Measurements from ENCODE around the gene KATNAL1.
"Not testable (repeated sequence)": the region's sequence is repeated elsewhere in the genome, so short reads cannot be mapped to it uniquely, and the experiment has no call there.

The KATNAL1 gene

DNA sequence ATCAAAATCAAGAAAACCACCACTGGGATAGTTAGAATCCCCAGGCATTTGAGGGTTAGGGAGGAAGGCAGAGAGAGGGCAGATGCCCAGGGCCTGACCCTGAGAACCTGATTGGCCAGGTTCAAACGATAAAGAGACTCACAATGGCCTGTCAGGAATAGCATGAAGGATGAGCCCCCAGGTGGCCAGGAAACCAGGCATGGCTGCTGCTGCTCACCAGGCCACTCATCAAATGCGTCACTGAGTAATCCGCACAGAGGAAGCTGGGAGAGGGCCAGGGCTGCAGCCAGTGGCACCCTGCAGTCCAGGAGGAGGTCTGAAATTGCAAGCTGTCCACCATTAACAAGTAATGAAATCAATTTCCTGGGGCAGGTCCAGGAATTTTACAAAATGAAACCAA is 111.3 kb downstream of the KATNAL1 start:
- no peak for DNase-seq

DNA sequence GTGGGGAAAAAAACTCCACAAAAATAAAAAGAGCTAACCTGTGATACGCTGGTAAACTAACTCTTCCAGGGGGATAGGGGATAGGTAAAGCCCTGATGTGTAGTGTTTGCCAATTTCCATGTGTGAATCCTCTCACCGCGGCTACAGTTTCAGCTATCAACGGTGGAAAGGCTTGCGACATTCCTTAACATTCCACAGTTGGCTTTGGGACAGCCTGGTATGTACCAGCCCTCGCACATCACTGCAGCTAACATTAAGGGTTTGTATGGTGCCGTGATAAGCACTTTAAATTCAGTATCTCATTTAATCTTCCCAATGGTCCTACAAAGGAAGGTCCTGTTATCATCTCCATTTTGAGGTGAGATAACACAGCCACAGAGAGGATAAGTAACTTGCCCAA is 112.4 kb downstream of the KATNAL1 start:
- DNase-seq, result no peak

DNA sequence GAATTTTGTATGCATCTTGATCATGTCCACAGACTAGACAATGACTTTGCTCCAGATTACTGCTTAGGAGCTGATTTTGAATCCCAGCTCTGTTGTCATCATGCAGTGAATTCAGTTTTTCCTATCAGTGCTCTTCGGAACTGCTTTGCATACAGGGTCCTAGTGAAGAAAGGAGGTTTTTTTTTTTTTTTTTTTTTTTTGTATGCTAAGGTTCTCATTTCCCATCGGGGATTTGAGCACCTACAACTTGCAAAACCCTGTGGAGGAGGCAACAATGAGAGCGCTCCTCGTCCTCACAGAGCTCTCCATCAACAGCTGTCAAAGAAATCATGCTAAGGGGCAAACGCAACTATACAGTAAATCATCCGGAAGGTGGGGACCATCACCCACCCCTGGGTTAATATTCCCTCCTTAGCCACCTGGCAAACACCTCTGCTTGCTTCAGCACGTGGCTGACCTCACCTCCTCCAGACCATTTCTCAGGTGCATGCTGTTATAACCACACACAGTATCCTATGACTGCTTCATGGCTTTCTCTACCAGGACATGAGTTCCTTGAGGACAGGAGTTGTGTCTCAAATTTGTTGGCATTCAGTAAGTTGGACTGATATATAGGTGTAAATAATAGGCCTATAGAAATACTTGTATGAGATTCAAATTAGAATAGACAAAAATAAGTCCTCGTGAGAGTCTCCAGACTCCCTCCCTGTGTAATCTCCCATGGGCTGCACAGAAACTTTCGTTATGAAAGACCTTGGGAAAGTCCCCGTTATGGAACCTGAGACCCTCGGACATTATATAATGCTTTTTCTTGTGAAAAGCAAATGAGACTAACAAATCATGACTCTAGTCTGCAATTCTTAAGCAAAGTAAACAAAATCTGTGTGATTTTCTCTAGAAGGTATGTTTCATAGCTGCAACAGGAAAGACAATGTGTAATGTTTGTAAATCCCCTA is 113.8 kb downstream of the KATNAL1 start:
- DNase-seq, result no peak

DNA sequence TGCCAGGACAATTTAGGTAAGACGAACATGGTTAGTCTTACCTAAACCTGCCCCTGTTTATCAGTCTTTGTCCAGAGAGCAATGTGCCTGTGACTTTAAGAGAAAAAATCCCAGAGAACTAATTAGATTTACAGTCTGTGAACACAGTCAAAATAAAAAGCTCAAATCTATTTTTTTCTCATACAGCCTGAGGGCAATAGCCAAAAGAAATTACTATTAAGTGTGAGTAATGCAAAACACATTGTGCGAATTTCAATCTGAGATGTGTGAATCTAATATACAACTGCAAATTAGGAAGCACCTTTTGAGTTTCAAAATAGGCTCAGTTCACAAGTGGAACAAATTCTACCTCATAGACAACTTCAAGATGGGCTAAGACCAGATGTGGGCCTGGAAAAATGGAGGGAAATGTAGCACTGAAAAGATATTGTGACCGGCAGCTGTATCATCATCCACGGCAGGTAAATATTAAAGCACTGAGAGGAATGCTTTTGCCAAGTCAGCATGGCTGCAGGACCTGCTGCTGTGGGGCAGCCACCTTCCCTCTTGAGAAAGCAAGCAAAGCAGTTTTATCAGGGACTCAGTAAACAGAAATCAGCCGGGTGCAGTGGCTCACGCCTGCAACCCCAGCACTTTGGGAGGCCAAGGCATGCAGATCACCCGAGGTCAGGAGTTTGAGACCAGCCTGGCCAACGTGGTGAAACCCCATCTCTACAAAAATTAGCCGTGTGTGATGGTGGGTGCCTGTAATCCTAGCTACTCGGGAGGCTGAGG is 114.8 kb downstream of the KATNAL1 start:
- no peak for DNase-seq

DNA sequence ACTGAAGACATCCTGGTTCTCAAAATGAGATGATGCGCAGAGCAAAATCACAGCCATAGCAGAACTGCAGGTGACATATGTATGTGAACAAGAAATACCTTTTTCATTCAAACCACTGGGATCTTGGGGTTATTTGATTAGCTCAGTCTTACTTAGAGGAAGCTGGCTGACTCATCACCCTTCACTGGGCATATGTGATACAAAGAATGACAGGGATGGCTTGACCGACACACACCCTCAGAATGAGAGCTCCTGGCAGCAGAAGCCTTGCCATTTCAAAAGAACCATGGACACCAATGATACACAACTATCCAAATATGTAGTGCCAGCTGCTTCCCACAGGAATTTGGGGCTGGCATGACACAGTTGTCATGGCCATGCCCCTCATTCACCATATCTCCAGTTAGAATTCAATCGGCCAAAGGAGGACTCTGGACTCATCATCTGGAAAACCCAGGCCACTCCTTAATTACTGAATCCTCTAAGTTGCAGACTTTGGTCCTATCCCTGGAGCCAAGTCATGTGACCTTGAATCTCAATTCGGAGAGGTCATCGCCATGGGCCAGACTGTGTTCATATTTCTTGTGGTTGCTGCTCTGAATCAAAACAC is 115.8 kb downstream of the KATNAL1 start:
- no peak for DNase-seq

DNA sequence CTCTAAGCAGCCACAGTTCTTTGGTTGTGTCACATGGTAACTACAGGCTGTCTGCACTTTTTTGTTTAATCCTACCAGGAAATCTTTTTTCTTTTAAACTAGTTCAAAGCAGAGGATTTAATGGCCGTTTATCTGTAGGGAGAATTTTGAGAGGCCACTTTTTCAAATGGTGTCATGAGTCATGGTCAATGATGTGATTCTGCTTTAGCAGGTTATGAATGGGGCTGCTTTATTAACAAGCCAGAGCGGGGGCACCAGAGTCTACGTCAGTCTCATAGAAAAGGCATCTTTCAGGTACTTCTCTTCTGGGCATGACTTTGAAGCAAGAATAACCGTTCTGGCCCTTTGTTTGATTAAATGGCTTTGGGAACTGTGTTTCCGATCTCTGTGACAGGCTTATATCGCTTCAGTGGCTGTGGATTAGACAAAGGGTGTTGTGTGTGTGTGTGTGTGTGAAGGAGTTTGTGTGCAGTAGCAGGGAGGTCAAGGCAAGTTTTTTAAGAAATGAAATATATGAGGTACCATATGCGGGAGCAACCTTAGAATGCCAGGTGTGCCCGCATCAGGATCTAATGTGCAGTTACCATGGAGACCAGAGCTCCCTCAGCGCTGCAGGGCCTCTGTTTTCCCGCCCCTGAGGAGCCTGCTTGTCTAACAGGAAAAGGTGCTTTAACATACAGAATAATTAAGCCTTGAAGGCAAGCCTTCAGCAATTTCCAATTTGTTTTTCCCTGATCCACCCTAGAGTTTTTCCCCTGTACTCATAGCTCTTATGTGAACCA is 120.5 kb downstream of the KATNAL1 start:
- no peak for DNase-seq

DNA sequence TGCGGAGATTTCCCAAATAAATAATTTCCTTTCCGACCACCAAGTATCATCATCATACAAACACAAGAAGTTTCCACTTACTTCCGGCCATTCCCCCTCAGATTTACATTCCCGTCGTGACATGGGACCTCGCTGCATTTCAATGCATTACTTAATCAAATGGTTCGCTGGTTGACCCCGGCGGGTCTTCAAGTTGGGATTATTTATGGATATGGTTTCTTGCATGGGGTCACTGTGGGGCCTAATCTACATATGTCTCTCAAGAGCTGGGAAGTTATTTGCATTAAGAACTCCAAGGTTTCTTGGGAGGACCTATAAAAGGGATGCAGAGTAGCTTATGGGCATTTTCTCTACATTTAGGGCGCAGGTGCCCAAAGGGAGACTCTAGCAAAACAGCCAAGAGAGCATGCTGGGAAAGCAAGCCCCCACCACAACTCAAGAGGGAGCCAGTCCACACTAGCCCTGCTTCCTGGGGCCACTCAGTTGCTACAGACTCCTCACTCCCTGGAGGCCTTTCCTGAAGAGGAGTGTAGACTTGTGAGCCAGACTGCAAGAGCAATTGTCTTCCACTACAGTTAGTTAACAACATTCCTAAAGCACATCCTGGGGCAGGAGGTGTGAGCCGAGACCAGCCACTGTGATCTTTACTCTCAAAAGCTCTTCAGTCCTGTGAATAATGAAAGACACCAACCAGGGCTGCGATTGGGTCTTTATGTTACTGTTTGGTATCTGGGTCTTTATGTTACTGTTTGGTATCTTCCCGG is 125.3 kb downstream of the KATNAL1 start:
- no peak for DNase-seq

DNA sequence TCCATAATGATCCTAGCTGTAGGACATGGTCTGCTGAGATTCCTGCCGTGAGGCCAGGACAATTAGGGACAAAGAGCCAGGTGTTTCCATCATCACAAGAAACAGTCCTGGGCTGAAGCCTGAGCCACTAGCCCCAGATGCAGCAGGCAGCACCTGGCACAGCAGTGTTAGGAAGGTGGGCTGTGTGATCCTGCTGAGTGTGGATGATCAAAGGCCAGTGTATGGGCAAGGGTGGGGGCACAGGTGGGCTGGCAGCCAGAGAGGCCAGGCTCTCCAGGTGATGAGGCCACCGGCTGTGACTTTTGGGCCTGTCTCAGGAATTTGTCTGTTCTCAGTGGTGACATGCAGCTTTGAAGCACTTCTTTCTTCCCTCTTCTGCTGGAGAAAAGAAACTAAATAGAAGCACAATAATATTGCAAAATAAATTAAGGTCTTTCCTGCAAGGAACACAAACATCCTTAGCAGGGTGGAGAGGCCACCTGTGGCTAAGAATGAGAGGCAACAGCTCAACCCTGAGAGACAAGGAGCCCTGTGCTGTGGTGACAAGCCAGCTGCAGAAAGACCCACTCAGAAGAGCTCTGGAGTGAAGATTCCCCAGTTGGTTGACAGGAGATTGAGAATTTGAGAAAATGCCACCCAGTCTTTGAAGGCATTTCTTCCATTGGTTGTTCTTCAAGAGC is 127.6 kb downstream of the KATNAL1 start:
- DNase-seq, result no peak

DNA sequence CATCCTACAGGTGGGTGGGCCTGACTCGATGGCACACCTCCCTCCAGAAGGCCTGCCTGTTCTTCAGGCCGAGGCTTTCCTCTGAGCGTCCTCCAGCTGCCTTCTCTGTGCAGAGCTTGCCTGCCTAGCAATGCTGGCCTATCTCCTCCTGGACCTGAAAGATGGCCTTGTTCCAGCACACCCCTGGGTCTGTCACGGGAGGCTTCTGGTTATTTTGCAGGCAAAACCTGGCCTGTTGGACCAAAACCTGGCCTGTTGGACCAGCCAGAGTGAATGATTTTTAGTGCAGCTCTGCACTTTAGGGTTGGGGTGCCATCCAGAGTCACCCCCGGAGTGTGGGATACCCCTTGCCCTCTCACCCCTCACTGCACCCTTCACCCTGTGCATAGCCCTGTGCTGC is 128.4 kb downstream of the KATNAL1 start:
- DNase-seq, result no peak

DNA sequence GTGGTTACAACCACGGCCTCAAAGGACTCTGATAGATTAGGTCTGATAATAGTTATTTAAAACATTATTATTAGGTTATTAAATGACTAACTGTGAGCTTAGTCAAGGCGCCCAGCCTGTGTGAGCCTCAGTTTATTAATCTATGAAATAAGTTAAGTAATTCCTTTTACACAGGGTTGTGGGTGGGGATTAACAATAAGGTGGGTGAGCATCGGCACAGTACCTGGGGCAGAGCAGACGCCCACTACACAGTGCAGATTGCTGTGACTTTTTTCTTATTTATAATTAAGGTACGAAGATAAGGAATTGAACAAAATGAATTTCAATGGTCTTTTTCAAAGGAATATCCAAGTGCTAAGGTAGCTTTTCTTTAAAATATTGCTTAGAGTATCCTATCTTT is 132.2 kb downstream of the KATNAL1 start:
- no peak for DNase-seq

DNA sequence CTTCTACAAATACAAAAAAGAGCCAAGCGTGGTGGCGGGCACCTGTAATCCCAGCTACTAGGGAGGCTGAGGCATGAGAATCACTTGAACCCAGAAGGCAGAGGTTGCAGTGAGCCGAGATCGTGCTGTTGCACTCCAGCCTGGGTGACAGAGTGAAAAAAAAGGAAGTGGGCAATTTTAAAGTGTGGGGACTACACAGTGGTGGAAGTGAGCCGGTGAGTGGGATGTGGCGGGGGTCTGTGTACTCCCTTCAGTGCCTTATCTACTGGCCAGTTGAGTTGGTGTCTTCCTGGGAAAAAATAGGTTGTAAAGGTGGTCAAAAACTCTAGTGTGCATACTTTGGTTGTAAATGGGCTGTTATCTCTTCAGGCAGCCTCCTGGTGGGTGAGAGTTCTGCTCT is 133.1 kb downstream of the KATNAL1 start:
- DNase-seq, result not testable (repeated sequence)

DNA sequence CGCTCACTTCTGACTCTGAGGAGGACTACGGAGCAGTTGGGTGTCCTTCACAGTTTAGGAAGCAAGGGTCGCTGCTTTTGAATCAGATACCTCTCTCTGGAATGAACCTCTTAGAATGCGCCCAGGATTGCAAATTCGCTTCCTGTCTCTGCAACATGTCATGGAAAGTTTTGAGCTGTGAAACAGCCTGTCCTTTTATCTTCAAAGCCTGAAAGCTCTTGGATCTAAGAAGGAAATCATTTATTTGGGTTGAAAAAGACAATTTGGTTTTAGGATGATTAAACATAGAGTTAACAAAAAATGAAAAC is 134.1 kb downstream of the KATNAL1 start:
- no peak for DNase-seq

DNA sequence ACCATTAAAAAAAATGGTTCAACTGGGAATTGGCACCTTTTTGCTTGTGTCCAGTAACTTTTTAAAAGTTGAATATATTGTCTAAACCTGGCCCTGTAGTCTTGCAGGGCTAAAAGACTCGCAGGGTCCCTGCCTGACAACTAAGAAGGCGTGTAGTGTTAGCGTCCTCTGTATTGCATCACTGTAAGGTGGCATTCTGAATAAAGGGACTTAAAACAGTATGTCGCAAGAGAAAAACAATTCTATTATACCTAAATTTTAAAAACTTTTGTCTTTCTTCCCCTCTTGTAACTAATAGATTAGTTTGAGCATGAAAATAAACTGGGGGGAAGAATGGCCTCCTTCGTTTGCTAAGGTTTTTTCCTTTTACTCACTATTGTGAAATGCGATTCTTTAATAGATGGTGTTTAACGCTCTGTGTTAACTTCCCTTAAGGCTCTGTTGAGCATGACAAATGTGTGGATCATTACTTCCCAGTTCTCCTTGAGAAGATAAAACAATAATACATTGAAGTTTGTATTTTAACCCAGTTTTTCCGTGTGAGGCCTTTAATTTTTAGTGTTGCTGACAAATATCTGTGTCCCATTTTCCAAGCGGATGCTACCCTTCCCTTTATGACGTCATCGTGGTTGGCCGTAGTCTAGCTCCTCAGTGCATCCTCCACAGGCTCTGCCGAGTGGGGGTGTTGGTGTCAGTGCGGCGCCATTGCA is 134.6 kb downstream of the KATNAL1 start:
- DNase-seq, result no peak

DNA sequence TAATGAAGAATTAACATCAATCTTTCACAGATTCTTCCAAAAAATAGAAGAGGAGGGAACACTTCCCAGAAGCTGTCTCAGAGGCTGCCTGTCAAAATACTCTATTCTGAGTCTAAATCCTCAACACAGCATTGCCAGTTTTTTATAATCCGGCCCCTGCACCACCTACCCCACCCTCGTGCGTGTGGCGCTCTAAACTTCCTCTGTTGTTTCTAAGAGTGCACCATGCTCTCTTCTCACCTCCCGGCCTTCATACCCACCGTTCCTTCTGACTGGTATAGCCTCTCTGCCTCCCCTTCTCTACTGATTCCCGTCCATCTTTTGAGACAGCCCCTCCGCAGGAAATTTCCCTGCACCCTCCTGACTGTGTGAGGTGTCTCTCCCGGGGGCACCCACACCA is 136.8 kb downstream of the KATNAL1 start:
- DNase-seq, result no peak

DNA sequence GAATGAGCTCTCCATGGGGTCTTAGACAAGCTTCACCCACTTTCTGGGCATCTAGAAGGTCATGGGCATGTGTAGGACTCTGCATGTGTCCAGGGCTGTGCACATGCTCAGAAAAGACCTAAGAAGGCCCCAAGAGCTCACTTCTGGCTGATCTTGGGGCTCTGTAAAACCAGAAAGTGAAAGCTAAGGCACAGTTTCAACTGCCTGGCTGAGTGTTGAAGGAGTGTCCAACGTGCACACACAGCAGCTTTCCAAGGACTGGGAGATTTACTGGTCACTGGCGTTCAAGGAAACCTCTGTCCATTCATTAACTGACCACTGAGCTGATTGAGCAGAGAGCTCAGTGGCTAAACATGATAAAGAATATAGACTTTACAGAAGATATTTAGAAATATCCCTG is 137.9 kb downstream of the KATNAL1 start:
- no peak for DNase-seq

DNA sequence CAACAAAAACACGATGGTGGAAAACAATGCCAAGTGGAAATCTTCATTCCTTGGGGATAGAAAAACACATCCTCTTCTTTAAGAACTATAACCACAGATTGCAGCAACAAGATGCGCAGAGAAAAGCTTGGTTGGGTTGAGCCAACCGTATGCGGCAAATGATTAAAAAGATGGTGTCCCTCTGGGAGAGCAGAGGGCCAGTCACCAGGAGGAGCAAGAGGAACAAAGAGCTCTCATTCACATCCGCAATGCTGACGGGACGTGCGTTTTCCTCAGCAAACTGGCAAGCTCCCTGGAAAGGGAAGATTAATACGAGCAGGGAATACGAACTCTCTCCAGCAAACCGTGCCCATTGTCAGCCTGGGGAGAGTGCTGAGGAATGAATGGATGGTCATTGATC is 141.6 kb downstream of the KATNAL1 start:
- DNase-seq, result no peak

DNA sequence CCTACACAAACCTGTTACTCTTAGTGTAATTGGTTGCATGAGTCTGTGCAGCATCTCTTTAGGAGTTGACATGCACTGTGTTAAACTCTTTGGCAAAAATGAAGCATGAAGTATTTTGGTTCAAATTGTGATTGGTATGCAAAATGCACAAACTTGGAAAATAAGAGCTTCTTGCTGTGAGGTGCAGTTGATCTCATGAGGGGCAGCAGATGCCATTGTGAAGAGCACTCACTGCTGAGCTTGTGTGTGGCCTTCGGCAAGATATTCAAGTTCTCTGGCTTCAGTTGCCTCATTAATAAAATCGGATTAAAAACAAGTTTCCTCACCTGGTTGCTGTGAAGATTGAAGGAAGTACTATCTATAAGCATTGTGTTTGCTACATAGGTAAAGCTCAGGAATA is 142.3 kb downstream of the KATNAL1 start:
- no peak for DNase-seq

DNA sequence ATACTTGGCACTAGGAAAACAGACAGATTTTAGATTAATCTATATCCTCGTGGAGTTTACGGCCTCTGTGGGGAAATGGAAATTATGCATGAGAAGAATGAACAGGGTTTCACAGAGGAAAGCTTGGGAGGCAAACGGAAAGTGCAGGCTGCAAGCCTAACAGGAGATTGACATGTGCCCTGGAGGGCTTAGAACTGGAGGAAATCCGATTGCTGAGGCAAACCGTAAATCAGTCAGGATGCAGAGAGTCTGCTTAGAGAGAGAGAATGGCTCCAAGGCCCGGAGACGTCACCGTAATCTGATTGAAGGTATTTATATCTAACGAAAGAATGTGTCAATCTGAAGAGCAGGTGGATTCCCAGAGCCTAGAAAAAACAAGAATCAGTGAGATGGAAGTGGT is 143.2 kb downstream of the KATNAL1 start:
- no peak for DNase-seq

DNA sequence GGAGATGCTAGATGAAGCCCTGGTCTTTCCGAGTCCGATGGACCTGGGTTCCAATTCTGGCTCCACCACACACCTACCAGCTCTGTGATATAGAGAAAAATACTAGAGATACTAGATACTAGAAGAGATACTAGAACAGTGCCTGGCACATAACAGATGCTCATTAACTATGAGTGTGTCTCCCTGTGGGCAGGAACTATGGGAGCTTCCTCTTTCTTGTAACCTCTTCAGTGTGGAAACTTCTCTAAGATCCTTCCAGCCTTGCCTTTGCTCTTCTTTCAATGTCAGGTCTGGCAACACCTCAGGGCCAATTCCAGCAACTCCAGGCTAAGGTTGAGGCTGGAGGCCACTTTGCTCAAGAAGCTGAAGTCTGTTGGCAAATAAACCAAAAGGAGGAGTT is 143.9 kb downstream of the KATNAL1 start:
- DNase-seq, result no peak

DNA sequence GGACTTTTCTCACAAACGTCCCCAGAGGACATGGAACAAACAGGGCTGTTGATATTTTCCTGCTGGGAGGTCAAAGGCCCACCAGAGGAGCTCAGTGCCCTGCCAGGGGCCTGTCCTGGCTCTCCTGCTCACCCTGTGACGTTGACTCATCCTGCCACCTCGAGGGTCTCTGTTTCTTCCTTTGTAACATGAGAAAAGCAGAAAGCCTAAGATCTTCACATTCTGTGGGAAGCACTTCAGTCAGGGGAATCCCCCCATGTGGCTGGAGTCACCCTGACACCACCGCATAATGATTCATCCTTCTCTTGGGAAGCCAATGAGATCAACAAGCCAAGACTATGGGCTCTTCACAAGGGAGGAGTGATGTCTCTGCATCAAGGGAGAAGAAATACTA is 147.9 kb downstream of the KATNAL1 start:
- DNase-seq, result no peak

Data from CD4-positive, alpha-beta T cell treated with Interleukin-17A for 4 hours (primary cell).